ENCODE results near the gene CD27.

DNA sequence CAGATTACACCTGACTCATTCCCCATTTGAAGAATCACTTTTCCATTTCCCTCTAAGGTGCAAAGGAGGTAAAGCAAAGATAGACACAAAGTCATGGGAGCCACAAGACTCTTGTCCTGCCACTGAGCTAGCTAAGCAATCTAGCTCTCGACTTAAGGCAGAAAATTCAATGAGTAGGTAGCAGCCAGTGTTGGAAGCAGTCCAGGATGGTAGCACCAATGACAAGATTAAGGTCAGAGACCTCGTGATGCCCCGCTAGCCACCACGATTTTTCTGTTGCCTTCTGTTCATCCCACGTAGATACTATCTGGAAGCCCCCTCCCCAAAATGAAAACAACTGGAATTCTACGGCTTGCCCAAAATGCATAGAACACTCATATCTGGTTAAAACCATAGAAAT is 24.3 kb downstream of the CD27 start:
- TF ChIP-seq CTCF (IDR thresholded peaks at IDR 0.05) (no peak), POLR2AphosphoS5 (IDR thresholded peaks at IDR 0.05; ENCODE audit: low read depth, low read length) (no peak), TCF7L2 (IDR thresholded peaks at IDR 0.05; ENCODE audit: low read depth, low read length) (no peak)
- TF ChIP-seq, protein P1, sequence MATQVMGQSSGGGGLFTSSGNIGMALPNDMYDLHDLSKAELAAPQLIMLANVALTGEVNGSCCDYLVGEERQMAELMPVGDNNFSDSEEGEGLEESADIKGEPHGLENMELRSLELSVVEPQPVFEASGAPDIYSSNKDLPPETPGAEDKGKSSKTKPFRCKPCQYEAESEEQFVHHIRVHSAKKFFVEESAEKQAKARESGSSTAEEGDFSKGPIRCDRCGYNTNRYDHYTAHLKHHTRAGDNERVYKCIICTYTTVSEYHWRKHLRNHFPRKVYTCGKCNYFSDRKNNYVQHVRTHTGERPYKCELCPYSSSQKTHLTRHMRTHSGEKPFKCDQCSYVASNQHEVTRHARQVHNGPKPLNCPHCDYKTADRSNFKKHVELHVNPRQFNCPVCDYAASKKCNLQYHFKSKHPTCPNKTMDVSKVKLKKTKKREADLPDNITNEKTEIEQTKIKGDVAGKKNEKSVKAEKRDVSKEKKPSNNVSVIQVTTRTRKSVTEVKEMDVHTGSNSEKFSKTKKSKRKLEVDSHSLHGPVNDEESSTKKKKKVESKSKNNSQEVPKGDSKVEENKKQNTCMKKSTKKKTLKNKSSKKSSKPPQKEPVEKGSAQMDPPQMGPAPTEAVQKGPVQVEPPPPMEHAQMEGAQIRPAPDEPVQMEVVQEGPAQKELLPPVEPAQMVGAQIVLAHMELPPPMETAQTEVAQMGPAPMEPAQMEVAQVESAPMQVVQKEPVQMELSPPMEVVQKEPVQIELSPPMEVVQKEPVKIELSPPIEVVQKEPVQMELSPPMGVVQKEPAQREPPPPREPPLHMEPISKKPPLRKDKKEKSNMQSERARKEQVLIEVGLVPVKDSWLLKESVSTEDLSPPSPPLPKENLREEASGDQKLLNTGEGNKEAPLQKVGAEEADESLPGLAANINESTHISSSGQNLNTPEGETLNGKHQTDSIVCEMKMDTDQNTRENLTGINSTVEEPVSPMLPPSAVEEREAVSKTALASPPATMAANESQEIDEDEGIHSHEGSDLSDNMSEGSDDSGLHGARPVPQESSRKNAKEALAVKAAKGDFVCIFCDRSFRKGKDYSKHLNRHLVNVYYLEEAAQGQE (IDR thresholded peaks at IDR 0.05; ENCODE audit: insufficient read depth in 1 of 2, low read depth in 2 of 2, low read length in 1 of 2): no peak
